ENCODE results near the gene RNASET2. TPM values are rescaled to one million over a fixed set of nuclear protein-coding genes. Genes with fewer than 3 reads are reported as not detected.

The RNASET2 gene
- total RNA-seq, 2 donors from 2014 or later, result 87.1 to 126 TPM

- intact Hi-C loops (cut with DNase I), result no loop called here
- no peak overlapping the region for H3K4me3 ChIP-seq
- H3K4me1 ChIP-seq, result no peaks in the 10 kb centered on the region
- DNase-seq, result no peak
- H3K36me3 ChIP-seq, result no peaks in the 10 kb centered on the region
- no peak overlapping the region for H3K27ac ChIP-seq
- H3K9me3 ChIP-seq, result no peaks in the 10 kb centered on the region
- TF ChIP-seq CTCF (IDR thresholded peaks at IDR 0.05), result no peak
- no peaks in the 10 kb centered on the region for H3K27me3 ChIP-seq
- no peak overlapping the region for H3K9ac ChIP-seq (ENCODE audit: low read depth in 2 of 2, low read length in 2 of 2)
Measured at GRCh38 chr6:166903027-166903426, 53.3 kb downstream of the RNASET2 start.

DNA sequence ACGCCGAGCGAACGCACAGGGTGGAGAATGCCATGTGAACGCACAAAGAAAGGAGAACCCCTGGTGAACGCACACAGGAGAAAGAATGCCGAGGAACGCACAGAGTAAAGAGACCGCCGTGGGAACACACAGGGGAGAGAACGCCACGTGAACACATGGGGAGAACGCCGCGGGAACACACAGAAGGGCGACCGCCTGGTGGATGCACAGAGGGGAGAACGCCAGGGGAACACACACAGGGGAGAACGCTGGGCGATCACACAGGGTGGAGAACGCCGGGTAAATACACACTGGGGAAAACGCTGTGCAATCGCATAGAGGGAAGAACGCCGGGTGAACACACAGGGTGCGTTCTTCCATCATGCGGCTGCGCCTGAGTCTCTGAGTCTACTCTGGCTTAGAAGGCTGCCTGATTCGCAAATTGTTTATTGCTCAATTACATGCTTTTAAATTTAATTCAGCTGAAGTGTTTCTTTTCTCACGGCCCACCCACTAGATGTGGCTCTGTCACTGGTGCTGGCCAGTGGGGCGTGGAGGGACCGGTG lies 54.1 kb downstream of the RNASET2 start:
- no peak overlapping the region for H3K9ac ChIP-seq (ENCODE audit: low read depth in 2 of 2, low read length in 2 of 2)
- TF ChIP-seq CTCF (IDR thresholded peaks at IDR 0.05), result no peak
- H3K4me1 ChIP-seq, result no peaks in the 10 kb centered on the region
- H3K9me3 ChIP-seq, result no peaks in the 10 kb centered on the region
- DNase-seq, result no peak
- H3K4me3 ChIP-seq, result no peak overlapping the region
- intact Hi-C loops (cut with DNase I), result no loop called here
- no peaks in the 10 kb centered on the region for H3K36me3 ChIP-seq
- H3K27me3 ChIP-seq, result no peaks in the 10 kb centered on the region
- H3K27ac ChIP-seq, result no peak overlapping the region

DNA sequence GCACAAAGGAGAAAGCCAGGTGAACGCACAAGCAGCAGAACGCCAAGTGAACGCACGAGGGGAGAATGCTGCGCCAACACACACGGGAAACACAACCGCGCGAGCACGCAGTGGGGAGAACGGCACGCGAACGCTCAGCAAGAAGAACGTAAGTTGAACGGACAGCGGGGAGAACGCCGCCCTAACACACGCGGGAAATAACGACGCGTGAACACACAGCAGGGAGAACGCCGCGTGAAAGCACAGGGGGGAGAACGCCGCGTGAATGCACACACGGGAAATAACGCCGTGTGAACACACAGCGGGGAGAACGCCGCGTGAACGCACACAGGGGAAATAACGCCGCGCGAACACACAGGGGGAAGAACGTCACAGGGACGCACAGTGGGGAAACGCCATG lies 54.7 kb downstream of the RNASET2 start:
- H3K9ac ChIP-seq (ENCODE audit: low read depth in 2 of 2, low read length in 2 of 2), result no peak overlapping the region
- no peak for DNase-seq
- intact Hi-C loops (cut with DNase I), result no loop called here
- no peaks in the 10 kb centered on the region for H3K9me3 ChIP-seq
- H3K4me3 ChIP-seq, result no peak overlapping the region
- no peaks in the 10 kb centered on the region for H3K27me3 ChIP-seq
- H3K36me3 ChIP-seq, result no peaks in the 10 kb centered on the region
- no peak for TF ChIP-seq CTCF (IDR thresholded peaks at IDR 0.05)
- H3K27ac ChIP-seq, result no peak overlapping the region
- no peaks in the 10 kb centered on the region for H3K4me1 ChIP-seq

DNA sequence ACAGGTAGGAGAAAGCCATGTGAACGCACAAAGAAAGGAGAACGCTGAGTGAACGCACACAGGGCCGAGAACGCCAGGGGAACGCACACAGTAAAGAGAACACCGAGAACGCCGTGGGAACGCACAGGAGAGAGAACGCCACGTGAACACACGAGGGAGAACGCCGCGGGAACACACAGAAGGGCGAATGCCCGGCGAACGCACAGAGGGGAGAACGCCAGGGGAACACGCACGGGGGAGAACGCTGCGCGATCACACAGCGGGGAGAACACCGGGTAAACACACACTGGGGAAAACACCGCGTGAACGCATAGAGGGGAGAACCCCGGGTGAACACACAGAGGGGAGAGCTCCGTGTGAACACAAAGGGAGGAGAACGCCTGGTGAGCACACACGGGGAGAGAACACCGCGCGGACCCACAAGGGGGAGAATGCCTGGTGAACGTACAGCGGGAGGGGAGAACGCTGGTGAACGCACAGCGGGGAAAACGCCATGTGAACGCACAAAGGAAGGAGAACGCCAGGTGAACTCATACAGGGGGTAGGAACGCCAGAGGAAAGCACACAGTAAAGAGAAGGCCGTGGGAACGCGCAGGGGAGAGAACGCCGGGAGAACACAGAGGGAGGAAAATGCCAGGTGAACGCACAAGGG lies 55.3 kb downstream of the RNASET2 start:
- no peak overlapping the region for H3K27ac ChIP-seq
- no peak for TF ChIP-seq CTCF (IDR thresholded peaks at IDR 0.05)
- H3K27me3 ChIP-seq, result no peaks in the 10 kb centered on the region
- no peak overlapping the region for H3K4me3 ChIP-seq
- no peaks in the 10 kb centered on the region for H3K36me3 ChIP-seq
- intact Hi-C loops (cut with DNase I), result no loop called here
- H3K9me3 ChIP-seq, result no peaks in the 10 kb centered on the region
- no peaks in the 10 kb centered on the region for H3K4me1 ChIP-seq
- no peak for DNase-seq
- no peak overlapping the region for H3K9ac ChIP-seq (ENCODE audit: low read depth in 2 of 2, low read length in 2 of 2)

DNA sequence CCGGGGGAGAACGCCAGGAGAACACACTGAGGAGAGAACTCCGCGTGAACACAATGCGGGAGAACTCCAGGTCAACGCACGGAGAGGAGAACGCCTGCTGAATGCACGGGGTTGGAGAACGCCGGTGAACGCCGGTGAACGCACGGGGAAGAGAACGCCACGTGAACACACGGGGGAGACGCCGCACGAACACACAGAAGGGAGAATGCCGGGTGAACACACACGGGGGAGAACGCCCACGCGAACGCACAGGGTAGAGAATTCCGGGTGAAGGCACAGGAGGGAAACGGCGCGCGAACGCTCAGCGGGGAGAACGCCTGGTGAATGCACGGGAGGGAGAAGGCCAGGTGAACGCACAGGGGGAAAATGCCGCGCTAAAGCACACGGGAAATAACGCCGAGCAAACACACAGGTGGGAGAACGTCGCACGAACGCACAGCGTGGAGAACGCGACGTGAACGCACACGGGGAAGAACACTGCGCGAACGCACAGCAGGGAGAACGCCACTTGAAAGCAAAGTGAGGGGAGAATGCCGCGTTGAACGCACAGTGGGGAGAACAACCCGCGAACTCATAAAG lies 56.1 kb downstream of the RNASET2 start:
- Histone ChIP-seq H3K4me1 (no peaks in the 10 kb centered on the region), H3K4me3 (no peak overlapping the region), H3K36me3 (no peaks in the 10 kb centered on the region), H3K9me3 (no peaks in the 10 kb centered on the region), H3K27ac (no peak overlapping the region), H3K27me3 (no peaks in the 10 kb centered on the region), H3K9ac (ENCODE audit: low read depth in 2 of 2, low read length in 2 of 2) (no peak overlapping the region)
- no peak for TF ChIP-seq CTCF (IDR thresholded peaks at IDR 0.05)
- no peak for DNase-seq
- intact Hi-C loops (cut with DNase I), result no loop called here
